ENCODE measurements around the gene TMEM181. TPM values are rescaled to one million over a fixed set of nuclear protein-coding genes. Genes with fewer than 3 reads are reported as not detected.

TMEM181 gene
- total and polyA plus RNA-seq, 8 donors, result 14.1 to 32.8 (median 23.1) TPM

GRCh38 chr6:158595223-158595622 lies 35.3 kb downstream of the TMEM181 start:
- Histone ChIP-seq H3K27ac (no peak overlapping the region), H3K4me1 (no peaks in the 10 kb centered on the region), H3K27me3 (no peaks in the 10 kb centered on the region), H3K9me3 (no peaks in the 10 kb centered on the region), H3K4me3 (no peak overlapping the region), H3K36me3 (peaks cover 0 to 46% (median 18%) of the 10 kb centered on the region in 3 donors)
- no peak for ATAC-seq
- no peak for DNase-seq
- FAIRE-seq, result no peak
- WGBS, 2 donors, result 75 to 95% methylated on average over 5 of the region's 5 CpGs
- intact Hi-C loops (cut with DNase I), result no loop called here
- TF ChIP-seq CTCF (IDR thresholded peaks at IDR 0.05), result no peak

- intact Hi-C loops (cut with DNase I), result no loop called here
- no peak overlapping the region for H3K4me3 ChIP-seq
- FAIRE-seq (no peak), DNase-seq (no peak), ATAC-seq (peak in 2 of 4 donors; percentile 17 to 39)
- no peak for TF ChIP-seq CTCF (IDR thresholded peaks at IDR 0.05)
- no peaks in the 10 kb centered on the region for H3K9me3 ChIP-seq
- H3K27me3 ChIP-seq, result no peaks in the 10 kb centered on the region
- peaks cover 0 to 30% (median 10%) of the 10 kb centered on the region in 3 donors for H3K36me3 ChIP-seq
- 65 to 83% methylated on average over 6 of the region's 6 CpGs for WGBS, 2 donors
- H3K27ac ChIP-seq, result no peak overlapping the region
- no peaks in the 10 kb centered on the region for H3K4me1 ChIP-seq
Observed at GRCh38 chr6:158596861-158597260, 37.0 kb downstream of the TMEM181 start.

GRCh38 chr6:158597565-158597964 lies 37.7 kb downstream of the TMEM181 start:
- Histone ChIP-seq H3K27ac (no peak overlapping the region), H3K27me3 (no peaks in the 10 kb centered on the region), H3K4me3 (no peak overlapping the region), H3K9me3 (no peaks in the 10 kb centered on the region), H3K4me1 (no peaks in the 10 kb centered on the region), H3K36me3 (peaks cover 0 to 23% (median 10%) of the 10 kb centered on the region in 3 donors)
- FAIRE-seq (no peak), DNase-seq (no peak), ATAC-seq (no peak)
- intact Hi-C loops (cut with DNase I), result no loop called here
- 92 to 93% methylated on average over 4 of the region's 4 CpGs for WGBS, 2 donors
- no peak for TF ChIP-seq CTCF (IDR thresholded peaks at IDR 0.05)

GRCh38 chr6:158599635-158600034 lies 39.7 kb downstream of the TMEM181 start:
- Histone ChIP-seq H3K4me3 (no peak overlapping the region), H3K27me3 (no peaks in the 10 kb centered on the region), H3K36me3 (peaks cover 0 to 4% (median 4%) of the 10 kb centered on the region in 3 donors), H3K4me1 (peaks cover 0 to 15% (median 14%) of the 10 kb centered on the region in 3 donors), H3K27ac (no peak overlapping the region), H3K9me3 (no peaks in the 10 kb centered on the region)
- 88 to 90% methylated on average over 18 of the region's 18 CpGs for WGBS, 2 donors
- intact Hi-C loops (cut with DNase I), result loop anchor here in 1 of 3 donors (10.0 kb wide), 1 partner anchor 375 kb away; no protein-coding TSS in a partner anchor
- TF ChIP-seq CTCF (IDR thresholded peaks at IDR 0.05), result no peak
- ATAC-seq (no peak), DNase-seq (no peak), FAIRE-seq (no peak)

GRCh38 chr6:158603261-158604047 lies 43.6 kb downstream of the TMEM181 start:
- DNase-seq, result no peak
- no peak for TF ChIP-seq CTCF (IDR thresholded peaks at IDR 0.05)
- no peaks in the 10 kb centered on the region for H3K27me3 ChIP-seq
- no peak for FAIRE-seq
- H3K9me3 ChIP-seq, result no peaks in the 10 kb centered on the region
- no peak overlapping the region for H3K27ac ChIP-seq
- intact Hi-C loops (cut with DNase I), result loop anchor here in 1 of 3 donors (10.0 kb wide), 1 partner anchor 379 kb away; no protein-coding TSS in a partner anchor
- H3K4me1 ChIP-seq, result peaks cover 0 to 16% (median 15%) of the 10 kb centered on the region in 3 donors
- peaks cover 7 to 35% (median 21%) of the 10 kb centered on the region in 3 donors for H3K36me3 ChIP-seq
- no peak overlapping the region for H3K4me3 ChIP-seq
- peak in 3 of 4 donors; percentile 35 to 52 (median 41) for ATAC-seq
- 62% methylated on average over 15 of the region's 15 CpGs for WGBS, 2 donors
